Diencephalon (tissue), 1 donor: Measurements from ENCODE around the gene ITGA8. TPM values are rescaled to one million over a fixed set of nuclear protein-coding genes. Genes with fewer than 3 reads are reported as not detected.

Source experiments
- total RNA-seq: library from RNA; depleted of rRNA; stranded (reverse); fragments of >200 nt; gene quantifications from one replicate; pipeline ENCODE4 v1.2.3, GENCODE V29; 2014

ITGA8 gene
- 6.5 TPM for total RNA-seq

GRCh38 chr10:15719899-15720634 lies at the start of gene ITGA8:
Gene ITGA8, minus strand, starts transcription at chr10:15719922. Its CDS starts 151 bp downstream, at chr10:15719771.

Other genes with a start within 250 kb of the ITGA8 start
- gene MINDY3, start 140.6 kb upstream of the ITGA8 start, total RNA-seq = 110 TPM